Left hindlimb (tissue), 1 donor: ENCODE measurements around the gene CRYGC.

ENCODE experiments used
- DNase-seq: peaks from one replicate; pipeline ENCODE4 v3.0.0-alpha.2; 2018

The CRYGC gene

GRCh38 chr2:208092093-208092832, 37.4 kb downstream of the CRYGC start:
- DNase-seq, result no peak

DNA sequence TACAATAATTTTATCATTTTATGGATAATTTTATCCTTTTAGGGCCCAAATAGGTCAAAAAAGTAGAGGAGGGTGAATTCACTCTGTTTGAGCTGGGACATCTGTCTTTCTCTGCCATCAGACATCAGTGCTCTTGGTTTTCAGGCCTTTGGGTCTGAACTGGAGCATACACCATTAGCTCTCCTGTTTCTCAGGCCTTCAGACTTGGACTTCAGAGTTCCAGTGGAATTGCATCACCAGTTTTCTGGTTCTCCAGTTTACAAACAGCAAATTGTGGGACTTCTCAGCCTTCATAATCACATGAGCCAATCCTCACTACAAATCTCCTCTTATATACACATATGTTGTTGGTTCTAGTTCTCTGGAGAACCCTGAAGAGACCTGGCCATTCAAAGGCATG, 39.2 kb downstream of the CRYGC start:
- DNase-seq, result no peak

- no peak for DNase-seq
Observed at GRCh38 chr2:208086029-208086428, 43.6 kb downstream of the CRYGC start.

DNA sequence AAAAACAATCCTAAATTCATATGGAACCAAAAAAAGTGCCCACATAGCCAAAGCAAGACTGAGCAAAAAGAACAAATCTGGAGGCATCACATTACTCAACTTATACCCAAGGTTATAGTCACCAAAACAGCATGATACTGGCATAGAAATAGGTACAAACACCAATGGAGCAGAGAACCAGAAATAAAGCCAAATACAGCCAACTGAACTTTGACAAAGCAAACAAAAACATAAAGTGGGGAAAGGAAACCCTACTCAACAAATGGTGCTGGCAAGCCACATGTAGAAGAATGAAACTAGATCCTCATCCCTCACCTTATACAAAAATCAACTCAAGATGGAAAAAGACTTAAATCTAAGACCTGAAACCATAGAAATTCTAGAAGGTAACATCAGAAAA, 45.8 kb downstream of the CRYGC start:
- no peak for DNase-seq
